Mesendoderm (in vitro differentiated cells): ENCODE data around the gene PSPC1.

Source experiments
- DNase-seq: peaks from one replicate; pipeline ENCODE4 v3.0.0; 2013
- H2AK5ac ChIP-seq: 2 replicates; pipeline ENCODE4 v1.6.1; 2013; ENCODE audit warnings: low read length, inconsistent platforms
- H2BK120ac ChIP-seq: 2 replicates; pipeline ENCODE4 v1.6.1; 2013; ENCODE audit warnings: low read depth, mild to moderate bottlenecking, low read length, moderate library complexity, mixed read lengths
- H2BK15ac ChIP-seq: replicated peaks from 2 replicates; pipeline ENCODE4 v1.6.1; 2013; ENCODE audit warnings: low read depth, mild to moderate bottlenecking, moderate library complexity
- H2BK5ac ChIP-seq: 2 replicates; pipeline ENCODE4 v1.6.1; 2013; ENCODE audit warnings: low read length, inconsistent platforms
- H3K18ac ChIP-seq: 2 replicates; pipeline ENCODE4 v1.6.1; 2013; ENCODE audit warnings: mild to moderate bottlenecking, low read length, mixed read lengths
- H3K23ac ChIP-seq: one replicate; pipeline ENCODE4 v1.6.1; 2013; ENCODE audit warnings: low read length
- H3K27ac ChIP-seq: 2 replicates; pipeline ENCODE4 v1.5.1; 2013; ENCODE audit warnings: low read depth, mild to moderate bottlenecking, inconsistent platforms, low read length, moderate library complexity
- H3K27me3 ChIP-seq: 2 replicates; pipeline ENCODE4 v1.6.1; 2013; ENCODE audit warnings: low read length, control low read depth, mild to moderate bottlenecking, inconsistent platforms; ENCODE audit not compliant: insufficient read depth, poor library complexity
- H3K36me3 ChIP-seq: 2 replicates; pipeline ENCODE4 v1.6.1; 2013; ENCODE audit warnings: low read length, inconsistent platforms; ENCODE audit not compliant: control insufficient read depth, insufficient read depth
- H3K4ac ChIP-seq: one replicate; pipeline ENCODE4 v1.6.1; 2013; ENCODE audit warnings: low read depth, mild to moderate bottlenecking, low read length, moderate library complexity
- H3K4me1 ChIP-seq: 2 replicates; pipeline ENCODE4 v1.6.1; 2013; ENCODE audit warnings: low read depth, low read length, inconsistent platforms; ENCODE audit not compliant: control insufficient read depth
- H3K4me2 ChIP-seq: 2 replicates; pipeline ENCODE4 v1.6.1; 2013; ENCODE audit warnings: low read length
- H3K4me3 ChIP-seq: 2 replicates; pipeline ENCODE4 v1.5.1; 2013; ENCODE audit warnings: mild to moderate bottlenecking, low read length
- H3K56ac ChIP-seq: one replicate; pipeline ENCODE4 v1.6.1; 2013; ENCODE audit warnings: low read length
- H3K79me1 ChIP-seq: 2 replicates; pipeline ENCODE4 v1.6.1; 2013; ENCODE audit warnings: low read length, inconsistent platforms
- H3K79me2 ChIP-seq: 2 replicates; pipeline ENCODE4 v1.6.1; 2013; ENCODE audit warnings: mild to moderate bottlenecking, low read length; ENCODE audit not compliant: control insufficient read depth, insufficient read depth
- H3K9ac ChIP-seq: 2 replicates; pipeline ENCODE4 v1.6.1; 2013; ENCODE audit warnings: low read length, inconsistent platforms
- H4K5ac ChIP-seq: one replicate; pipeline ENCODE4 v1.6.1; 2013; ENCODE audit warnings: low read length
- H4K8ac ChIP-seq: one replicate; pipeline ENCODE4 v1.6.1; 2013; ENCODE audit warnings: low read depth, mild to moderate bottlenecking, control low read depth, low read length, moderate library complexity
- WGBS: extraction: QIAGEN DNeasy Blood & Tissue Kit; methylation state at CpG from one replicate; pipeline ENCODE4 v1.1.7; 2013; ENCODE audit warnings: low lambda C conversion rate, missing lambda C conversion rate; ENCODE audit not compliant: insufficient coverage; ENCODE audit errors: extremely low coverage; 5-methylcytosine and 5-hydroxymethylcytosine counted together

The PSPC1 gene

GRCh38 chr13:19680751-19681150 lies 102.0 kb downstream of the PSPC1 start:
- H3K27me3 ChIP-seq: no peaks in the 10 kb centered on the region
- no peak overlapping the region for H3K9ac ChIP-seq
- H3K27ac ChIP-seq: no peak overlapping the region
- no peak overlapping the region for H4K5ac ChIP-seq
- H2BK5ac ChIP-seq: no peak overlapping the region
- peaks cover 4% of the 10 kb centered on the region for H3K79me1 ChIP-seq
- no peaks in the 10 kb centered on the region for H3K4me1 ChIP-seq
- no peaks in the 10 kb centered on the region for H3K79me2 ChIP-seq
- H2AK5ac ChIP-seq: no peak overlapping the region
- H3K4me3 ChIP-seq: no peak overlapping the region
- no peak for DNase-seq
- H3K4ac ChIP-seq: no peak overlapping the region
- no peak overlapping the region for H2BK120ac ChIP-seq
- no CpG with 5 or more reads among the region's 7 CpGs for WGBS
- no peak overlapping the region for H3K23ac ChIP-seq
- H3K36me3 ChIP-seq: no peaks in the 10 kb centered on the region
- no peak overlapping the region for H3K18ac ChIP-seq
- no peak overlapping the region for H3K56ac ChIP-seq
- H4K8ac ChIP-seq: no peak overlapping the region
- H2BK15ac ChIP-seq: no peak overlapping the region
- no peak overlapping the region for H3K4me2 ChIP-seq

- Histone ChIP-seq H4K8ac (no peak overlapping the region), H3K4me1 (no peaks in the 10 kb centered on the region), H3K18ac (no peak overlapping the region), H3K79me2 (no peaks in the 10 kb centered on the region), H3K27ac (no peak overlapping the region), H3K4ac (no peak overlapping the region), H3K56ac (no peak overlapping the region), H3K79me1 (peaks cover 1% of the 10 kb centered on the region), H3K4me2 (no peak overlapping the region), H2AK5ac (no peak overlapping the region), H2BK5ac (no peak overlapping the region), H3K9ac (no peak overlapping the region), H3K4me3 (no peak overlapping the region), H3K36me3 (peaks cover 7% of the 10 kb centered on the region), H2BK120ac (no peak overlapping the region), H4K5ac (no peak overlapping the region), H3K23ac (no peak overlapping the region), H3K27me3 (no peaks in the 10 kb centered on the region), H2BK15ac (no peak overlapping the region)
- no peak for DNase-seq
- no CpG with 5 or more reads among the region's 3 CpGs for WGBS
These were observed 106.6 kb downstream of the PSPC1 start for GRCh38 chr13:19676168-19676567.

GRCh38 chr13:19674898-19675297 lies 107.8 kb downstream of the PSPC1 start:
- Histone ChIP-seq H2BK5ac (no peak overlapping the region), H3K9ac (no peak overlapping the region), H3K36me3 (peaks cover 8% of the 10 kb centered on the region), H3K18ac (no peak overlapping the region), H3K23ac (no peak overlapping the region), H4K8ac (no peak overlapping the region), H3K4me3 (no peak overlapping the region), H3K4ac (no peak overlapping the region), H4K5ac (no peak overlapping the region), H2BK120ac (no peak overlapping the region), H3K56ac (no peak overlapping the region), H3K4me2 (no peak overlapping the region), H3K79me1 (peaks cover 1% of the 10 kb centered on the region), H3K79me2 (no peaks in the 10 kb centered on the region), H2BK15ac (no peak overlapping the region), H3K27ac (no peak overlapping the region), H3K27me3 (no peaks in the 10 kb centered on the region), H3K4me1 (no peaks in the 10 kb centered on the region), H2AK5ac (no peak overlapping the region)
- no CpG with 5 or more reads among the region's 10 CpGs for WGBS
- no peak for DNase-seq

GRCh38 chr13:19673473-19674430 lies 109.0 kb downstream of the PSPC1 start:
- Histone ChIP-seq H3K18ac (no peak overlapping the region), H3K79me1 (peaks cover 1% of the 10 kb centered on the region), H3K36me3 (peaks cover 11% of the 10 kb centered on the region), H2BK15ac (no peak overlapping the region), H3K4me1 (no peaks in the 10 kb centered on the region), H3K9ac (no peak overlapping the region), H3K79me2 (no peaks in the 10 kb centered on the region), H3K4me3 (no peak overlapping the region), H3K4ac (no peak overlapping the region), H2BK5ac (no peak overlapping the region), H3K27me3 (no peaks in the 10 kb centered on the region), H4K8ac (no peak overlapping the region), H3K4me2 (no peak overlapping the region), H3K27ac (no peak overlapping the region), H2AK5ac (no peak overlapping the region), H4K5ac (no peak overlapping the region), H2BK120ac (no peak overlapping the region), H3K23ac (no peak overlapping the region), H3K56ac (no peak overlapping the region)
- WGBS: no CpG with 5 or more reads among the region's 11 CpGs
- DNase-seq: no peak

GRCh38 chr13:19672990-19673389 lies 109.8 kb downstream of the PSPC1 start:
- H2BK15ac ChIP-seq: no peak overlapping the region
- H3K27me3 ChIP-seq: no peaks in the 10 kb centered on the region
- no peaks in the 10 kb centered on the region for H3K4me1 ChIP-seq
- H3K79me2 ChIP-seq: no peaks in the 10 kb centered on the region
- no peak overlapping the region for H2AK5ac ChIP-seq
- peaks cover 11% of the 10 kb centered on the region for H3K36me3 ChIP-seq
- no peak overlapping the region for H3K27ac ChIP-seq
- no peak for DNase-seq
- H4K5ac ChIP-seq: no peak overlapping the region
- H3K4ac ChIP-seq: no peak overlapping the region
- no peak overlapping the region for H3K4me3 ChIP-seq
- WGBS: 100% methylated on average over 2 of the region's 5 CpGs
- no peak overlapping the region for H3K18ac ChIP-seq
- no peak overlapping the region for H3K23ac ChIP-seq
- H3K79me1 ChIP-seq: peaks cover 1% of the 10 kb centered on the region
- H3K9ac ChIP-seq: no peak overlapping the region
- no peak overlapping the region for H3K56ac ChIP-seq
- no peak overlapping the region for H3K4me2 ChIP-seq
- no peak overlapping the region for H4K8ac ChIP-seq
- H2BK5ac ChIP-seq: no peak overlapping the region
- H2BK120ac ChIP-seq: no peak overlapping the region
